ENCODE measurements around the gene NLRX1.

DNA sequence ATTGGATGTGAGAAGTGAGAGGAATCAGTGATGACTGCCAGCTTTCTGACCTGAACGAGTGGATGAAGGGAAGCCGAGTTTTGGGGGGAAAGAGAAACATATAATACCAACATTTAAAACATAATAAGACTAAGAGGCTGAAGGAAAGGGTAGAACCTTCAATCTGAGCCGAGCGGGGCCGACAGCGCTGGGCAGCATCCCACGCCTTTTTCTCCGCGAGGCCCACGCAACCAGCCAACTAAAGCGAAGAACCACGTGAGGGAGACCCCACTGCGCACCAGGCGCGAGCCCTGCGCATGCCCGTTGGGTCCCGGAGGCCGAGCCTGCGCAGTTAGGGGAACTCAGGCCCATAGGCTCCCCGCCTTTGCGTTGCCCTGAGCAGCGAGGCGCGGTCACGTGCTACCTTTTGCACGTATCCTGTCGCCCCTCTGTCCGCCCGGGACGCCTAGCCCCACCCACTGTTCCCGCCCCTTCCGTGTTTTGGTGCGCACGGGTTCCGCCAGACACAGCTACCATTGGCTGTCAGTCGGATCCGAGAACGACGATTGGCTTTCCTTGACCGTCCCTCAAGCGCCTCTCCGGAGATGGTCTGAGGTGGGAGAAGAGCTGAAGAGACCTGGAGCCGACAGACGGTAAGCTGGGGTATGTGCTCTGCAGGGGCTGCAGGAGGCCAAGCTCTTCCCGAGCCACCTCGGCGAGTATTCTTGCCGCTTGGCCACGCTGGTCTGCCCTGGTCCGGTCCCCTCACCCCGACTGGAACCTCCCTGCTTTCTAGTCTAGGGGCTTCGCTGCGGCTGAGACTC is 47.3 kb upstream of the NLRX1 start, which contains the start of gene HINFP:
- TF ChIP-seq, protein P1, sequence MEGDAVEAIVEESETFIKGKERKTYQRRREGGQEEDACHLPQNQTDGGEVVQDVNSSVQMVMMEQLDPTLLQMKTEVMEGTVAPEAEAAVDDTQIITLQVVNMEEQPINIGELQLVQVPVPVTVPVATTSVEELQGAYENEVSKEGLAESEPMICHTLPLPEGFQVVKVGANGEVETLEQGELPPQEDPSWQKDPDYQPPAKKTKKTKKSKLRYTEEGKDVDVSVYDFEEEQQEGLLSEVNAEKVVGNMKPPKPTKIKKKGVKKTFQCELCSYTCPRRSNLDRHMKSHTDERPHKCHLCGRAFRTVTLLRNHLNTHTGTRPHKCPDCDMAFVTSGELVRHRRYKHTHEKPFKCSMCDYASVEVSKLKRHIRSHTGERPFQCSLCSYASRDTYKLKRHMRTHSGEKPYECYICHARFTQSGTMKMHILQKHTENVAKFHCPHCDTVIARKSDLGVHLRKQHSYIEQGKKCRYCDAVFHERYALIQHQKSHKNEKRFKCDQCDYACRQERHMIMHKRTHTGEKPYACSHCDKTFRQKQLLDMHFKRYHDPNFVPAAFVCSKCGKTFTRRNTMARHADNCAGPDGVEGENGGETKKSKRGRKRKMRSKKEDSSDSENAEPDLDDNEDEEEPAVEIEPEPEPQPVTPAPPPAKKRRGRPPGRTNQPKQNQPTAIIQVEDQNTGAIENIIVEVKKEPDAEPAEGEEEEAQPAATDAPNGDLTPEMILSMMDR (IDR thresholded peaks at IDR 0.05; ENCODE audit: extremely low read depth in 1 of 2, insufficient read depth in 1 of 2, low read depth in 1 of 2, low read length in 2 of 2) = no peak
- TF ChIP-seq EZH2 (IDR thresholded peaks at IDR 0.05; ENCODE audit: borderline replicate concordance, low read depth, low read length, severe bottlenecking) = no peak
